ENCODE results near the gene TAF11L9.
"Not testable (repeated sequence)": the region's sequence is repeated elsewhere in the genome, so short reads cannot be mapped to it uniquely, and the experiment has no call there.

DNA sequence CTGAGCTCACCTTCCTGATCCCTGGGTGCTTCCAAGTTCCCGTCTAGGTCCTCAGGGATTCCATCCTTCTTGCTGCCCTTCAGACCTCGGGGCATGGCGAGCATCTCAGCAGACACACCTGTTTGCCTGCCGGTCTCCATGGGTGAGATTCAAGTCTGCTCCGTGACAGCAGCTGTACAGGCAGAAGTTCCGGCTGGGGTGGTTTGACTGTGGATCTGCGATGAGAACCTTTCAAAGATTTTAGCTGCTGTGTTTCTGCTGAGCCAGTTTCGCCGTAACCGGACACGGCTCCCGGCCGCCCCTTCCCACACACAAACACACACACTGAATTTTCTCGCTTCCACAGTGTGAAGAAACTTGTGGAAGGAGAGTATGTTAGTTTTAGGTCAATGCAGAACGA lies at the start of gene TAF11L9:
- TF ChIP-seq, protein P1, sequence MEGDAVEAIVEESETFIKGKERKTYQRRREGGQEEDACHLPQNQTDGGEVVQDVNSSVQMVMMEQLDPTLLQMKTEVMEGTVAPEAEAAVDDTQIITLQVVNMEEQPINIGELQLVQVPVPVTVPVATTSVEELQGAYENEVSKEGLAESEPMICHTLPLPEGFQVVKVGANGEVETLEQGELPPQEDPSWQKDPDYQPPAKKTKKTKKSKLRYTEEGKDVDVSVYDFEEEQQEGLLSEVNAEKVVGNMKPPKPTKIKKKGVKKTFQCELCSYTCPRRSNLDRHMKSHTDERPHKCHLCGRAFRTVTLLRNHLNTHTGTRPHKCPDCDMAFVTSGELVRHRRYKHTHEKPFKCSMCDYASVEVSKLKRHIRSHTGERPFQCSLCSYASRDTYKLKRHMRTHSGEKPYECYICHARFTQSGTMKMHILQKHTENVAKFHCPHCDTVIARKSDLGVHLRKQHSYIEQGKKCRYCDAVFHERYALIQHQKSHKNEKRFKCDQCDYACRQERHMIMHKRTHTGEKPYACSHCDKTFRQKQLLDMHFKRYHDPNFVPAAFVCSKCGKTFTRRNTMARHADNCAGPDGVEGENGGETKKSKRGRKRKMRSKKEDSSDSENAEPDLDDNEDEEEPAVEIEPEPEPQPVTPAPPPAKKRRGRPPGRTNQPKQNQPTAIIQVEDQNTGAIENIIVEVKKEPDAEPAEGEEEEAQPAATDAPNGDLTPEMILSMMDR (IDR thresholded peaks at IDR 0.05) = not testable (repeated sequence)
- not testable (repeated sequence) for TF ChIP-seq POLR2A (IDR thresholded peaks at IDR 0.05)
